EH (cell line): ENCODE measurements around the gene HDAC4.
"Not testable (repeated sequence)": the region's sequence is repeated elsewhere in the genome, so short reads cannot be mapped to it uniquely, and the experiment has no call there.

Experiments used
- DNase-seq: peaks from one replicate; pipeline ENCODE4 v3.0.0-alpha.2; 2015; ENCODE audit warnings: low read depth

HDAC4 gene

DNA sequence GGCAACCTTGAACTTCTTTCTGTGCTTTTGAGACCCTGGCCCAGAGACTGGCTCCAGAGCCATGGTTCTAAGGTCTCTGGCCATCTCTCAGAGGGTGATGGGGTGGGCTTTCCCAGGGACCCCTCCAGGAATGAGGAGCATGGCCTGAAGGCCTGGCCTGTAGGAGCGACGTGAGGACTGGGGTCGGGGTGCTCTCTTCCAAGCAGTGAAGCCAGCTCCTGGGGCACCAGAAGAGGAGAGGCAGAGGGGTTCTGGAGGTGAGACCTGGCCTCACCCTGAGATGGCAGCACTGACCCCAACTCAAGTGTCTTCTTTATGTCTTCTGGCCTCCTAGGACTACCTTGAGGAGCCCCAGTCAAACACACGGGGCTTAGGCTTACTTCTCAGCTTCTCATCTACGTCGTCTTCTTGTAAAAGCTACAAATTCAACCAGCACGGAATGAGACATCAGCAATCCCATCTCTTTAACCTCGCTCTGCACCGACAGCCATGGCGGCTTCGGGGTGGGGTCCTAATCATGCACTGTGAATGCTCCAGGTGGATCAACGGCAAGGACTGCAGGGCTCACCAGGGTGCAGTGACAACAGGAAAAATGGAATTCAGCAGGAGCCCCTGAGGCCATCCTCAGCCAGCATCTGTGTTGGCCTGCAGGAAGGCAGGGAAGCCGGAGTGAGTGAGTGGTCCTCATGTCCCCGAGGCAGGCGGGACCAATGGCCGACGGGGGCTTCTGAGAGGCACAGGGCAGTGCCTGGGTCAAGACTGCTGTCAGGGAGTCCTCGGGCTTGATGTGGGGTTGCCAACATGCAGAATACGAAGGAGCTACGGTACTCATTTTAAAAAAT is 214.1 kb downstream of the HDAC4 start:
- no peak for DNase-seq

DNA sequence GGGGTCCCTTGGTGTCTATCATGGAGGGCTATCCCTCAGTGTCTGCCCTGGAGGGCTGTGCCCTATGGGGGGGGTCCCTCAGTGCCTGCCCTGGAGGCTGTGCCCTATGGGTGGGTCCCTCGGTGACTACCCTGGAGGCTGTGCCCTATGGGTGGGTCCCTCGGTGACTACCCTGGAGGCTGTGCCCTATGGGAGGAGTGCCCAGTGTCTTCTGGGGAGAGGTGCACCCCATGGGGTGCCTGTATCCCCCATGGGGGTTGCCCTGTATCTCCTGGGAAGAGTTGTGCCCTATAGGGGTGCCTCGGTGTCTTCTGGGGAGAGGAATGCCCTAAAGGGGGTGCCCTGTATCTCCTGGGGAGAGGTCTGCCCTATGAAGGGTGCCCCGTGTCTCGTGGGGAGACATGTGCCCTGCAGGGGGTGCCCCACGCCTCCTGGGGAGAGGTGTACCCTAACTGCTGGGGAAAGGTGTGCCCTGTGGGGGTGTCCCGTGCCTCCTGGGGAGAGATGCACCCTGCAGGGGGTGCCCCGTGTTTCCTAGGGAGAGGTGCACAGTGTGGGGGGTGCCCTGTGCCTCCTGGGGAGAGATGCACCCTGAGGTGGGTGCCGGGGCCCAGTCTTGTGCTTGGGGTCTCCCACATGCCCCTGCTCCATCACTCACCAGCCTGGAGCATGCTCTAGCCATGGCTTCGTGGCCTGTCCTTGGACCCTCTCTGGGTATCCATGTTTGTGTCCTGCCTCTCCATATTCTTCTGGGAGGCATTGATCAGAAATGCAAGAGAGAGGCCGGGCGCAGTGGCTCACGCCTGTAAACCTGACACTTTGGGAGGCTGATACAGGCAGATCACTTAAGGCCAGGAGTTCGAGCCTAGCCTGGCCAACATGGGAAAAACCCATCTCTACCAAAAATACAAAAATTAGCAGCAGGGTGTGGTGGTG is 215.6 kb downstream of the HDAC4 start:
- DNase-seq = no peak

DNA sequence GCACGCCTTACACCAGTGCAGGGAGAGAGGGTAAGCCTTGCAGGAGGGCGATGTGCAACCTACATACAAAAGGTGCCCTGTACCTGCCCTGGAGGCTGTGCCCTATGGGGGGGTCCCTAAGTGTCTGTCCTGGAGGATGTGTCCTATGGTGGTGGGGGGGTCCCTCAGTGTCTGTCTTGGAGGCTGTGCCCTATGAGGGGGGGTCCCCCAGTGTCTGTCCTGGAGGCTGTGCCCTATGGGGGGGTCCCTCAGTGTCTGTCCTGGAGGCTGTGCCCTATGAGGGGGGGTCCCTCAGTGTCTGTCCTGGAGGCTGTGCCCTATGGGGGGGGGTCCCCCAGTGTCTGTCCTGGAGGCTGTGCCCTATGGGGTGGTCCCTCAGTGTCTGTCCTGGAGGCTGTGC is 216.6 kb downstream of the HDAC4 start:
- DNase-seq = no peak

DNA sequence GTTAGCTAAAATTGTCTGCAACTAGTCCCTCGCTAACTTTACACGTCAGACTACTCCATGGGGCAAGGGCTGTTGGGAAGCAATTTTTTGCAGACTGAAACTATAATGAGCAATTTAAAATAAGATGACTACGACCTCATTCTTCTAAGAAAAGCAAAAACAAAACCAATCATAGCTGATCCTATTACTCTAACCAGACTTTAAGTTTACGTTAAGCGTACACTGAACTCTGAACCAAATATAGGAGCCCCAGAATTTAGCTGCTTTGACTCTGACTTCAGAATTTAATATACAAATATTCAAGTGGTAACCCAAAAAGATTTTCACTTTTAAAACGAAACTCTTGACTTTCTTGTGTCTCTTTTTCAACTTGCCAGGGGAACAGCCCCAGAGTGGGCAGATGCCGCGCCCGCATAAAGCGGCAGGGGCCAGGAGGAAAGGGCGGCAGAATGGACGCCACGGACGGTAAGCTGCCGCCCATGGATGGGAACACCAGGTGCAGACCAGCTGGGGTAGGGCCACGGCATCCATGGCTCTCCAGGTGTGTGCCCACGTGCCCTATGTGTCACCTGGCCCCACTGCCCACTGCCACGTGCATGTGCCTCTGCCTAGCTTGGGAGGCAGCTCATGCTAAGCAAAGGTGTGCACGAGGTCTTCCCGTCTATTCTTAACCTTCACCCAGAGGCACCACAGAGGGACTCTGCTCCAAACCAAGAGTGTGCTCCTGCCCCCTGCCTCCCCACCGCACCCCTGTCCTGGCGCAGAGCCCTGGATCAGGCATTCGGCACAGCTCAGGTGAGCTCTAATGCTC is 217.6 kb downstream of the HDAC4 start:
- no peak for DNase-seq

DNA sequence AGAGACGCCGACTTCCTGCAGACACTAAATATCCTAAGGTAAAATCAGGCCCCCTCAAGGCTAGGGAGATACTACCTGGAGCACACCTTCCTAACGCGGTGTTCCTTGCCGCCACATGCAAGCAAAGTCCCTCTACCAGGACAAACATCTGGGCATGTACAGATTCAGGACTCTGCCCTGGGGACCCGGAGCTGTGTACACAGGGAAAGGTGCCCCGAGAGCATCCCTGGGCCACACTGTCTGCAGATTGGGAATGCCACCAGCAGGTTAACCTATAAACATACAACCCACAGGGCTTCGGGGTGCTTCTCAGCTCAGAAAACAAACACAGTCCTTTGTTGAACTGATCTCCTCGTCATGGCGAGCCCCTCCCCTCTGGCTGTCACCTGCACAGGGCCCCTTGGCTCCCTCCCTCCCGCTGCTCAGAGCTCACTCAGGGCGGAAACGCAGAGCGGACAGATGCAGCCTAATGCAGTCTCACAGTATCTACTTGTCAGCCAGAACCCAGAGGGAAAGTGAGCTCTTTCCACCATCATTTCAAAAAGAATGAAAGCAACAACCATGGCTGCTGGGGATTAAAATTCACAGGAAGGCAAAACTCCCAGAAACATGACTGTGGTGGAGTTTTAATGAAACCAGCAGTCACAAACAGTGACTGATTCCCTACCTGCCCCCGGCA is 218.8 kb downstream of the HDAC4 start:
- no peak for DNase-seq

DNA sequence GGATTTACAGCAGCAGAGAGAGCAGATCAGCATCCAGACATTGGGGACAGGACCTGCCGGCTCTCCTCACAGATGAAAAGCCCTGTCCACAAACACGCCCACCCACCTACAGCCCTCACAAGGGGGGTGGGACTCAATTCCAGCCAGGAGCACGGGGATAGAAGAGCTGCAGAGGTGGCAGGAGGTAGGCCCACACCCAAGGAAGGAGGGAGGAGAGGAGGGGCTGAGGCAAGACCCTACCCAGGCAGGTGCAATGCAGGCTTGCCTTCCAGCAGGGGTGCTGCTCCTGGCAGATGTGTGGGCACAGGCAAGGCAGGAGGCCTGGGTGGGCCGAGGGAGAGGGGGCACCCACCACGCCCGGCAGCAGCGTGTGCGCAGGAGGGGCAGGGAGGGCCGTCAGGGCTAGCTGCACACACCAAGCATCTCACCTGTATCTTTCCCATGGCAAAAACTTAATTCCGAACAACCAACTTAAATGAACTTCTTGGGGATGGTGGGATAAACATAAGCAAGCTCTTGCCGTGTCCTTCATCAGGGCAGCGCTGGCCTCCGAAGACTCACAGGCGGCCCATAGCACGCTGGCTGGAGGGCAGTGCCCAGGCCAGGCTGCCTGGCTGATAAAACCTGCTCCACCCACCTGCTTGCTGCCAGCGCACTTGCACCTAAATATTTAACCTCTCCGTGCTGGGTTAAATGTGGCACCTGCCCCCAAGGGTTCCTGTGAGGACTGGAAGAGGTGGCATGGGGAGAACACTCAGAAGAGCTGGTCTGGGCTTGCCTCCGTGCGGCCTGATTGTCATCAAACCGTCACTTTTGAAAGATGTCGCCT is 219.5 kb downstream of the HDAC4 start:
- no peak for DNase-seq

DNA sequence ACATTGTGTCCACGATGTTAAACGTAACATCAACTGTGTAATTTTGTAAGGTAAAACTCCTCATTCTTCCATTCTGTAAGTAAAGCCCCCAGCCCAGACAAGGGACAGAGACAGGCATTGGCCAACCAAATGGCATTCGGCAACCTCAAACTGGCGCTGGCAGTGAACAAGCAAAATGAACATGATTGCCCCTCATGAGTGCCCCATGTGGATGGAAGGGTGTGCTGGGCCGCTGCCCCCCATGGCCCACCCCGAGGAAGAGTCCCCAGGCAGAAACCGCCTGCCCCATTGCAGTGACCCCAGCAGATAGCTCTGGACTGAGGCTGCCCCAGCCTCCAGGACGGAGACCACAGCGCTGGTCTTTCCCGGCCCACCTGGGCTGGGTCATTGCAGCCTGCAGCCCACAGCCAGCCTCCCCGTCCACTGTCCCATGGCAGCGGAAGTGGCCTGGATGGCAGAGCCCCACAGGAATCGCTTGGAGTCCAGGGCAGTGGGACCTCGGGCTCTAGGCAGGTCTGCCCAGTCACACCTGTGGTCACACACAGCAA is 220.2 kb downstream of the HDAC4 start:
- DNase-seq = no peak

DNA sequence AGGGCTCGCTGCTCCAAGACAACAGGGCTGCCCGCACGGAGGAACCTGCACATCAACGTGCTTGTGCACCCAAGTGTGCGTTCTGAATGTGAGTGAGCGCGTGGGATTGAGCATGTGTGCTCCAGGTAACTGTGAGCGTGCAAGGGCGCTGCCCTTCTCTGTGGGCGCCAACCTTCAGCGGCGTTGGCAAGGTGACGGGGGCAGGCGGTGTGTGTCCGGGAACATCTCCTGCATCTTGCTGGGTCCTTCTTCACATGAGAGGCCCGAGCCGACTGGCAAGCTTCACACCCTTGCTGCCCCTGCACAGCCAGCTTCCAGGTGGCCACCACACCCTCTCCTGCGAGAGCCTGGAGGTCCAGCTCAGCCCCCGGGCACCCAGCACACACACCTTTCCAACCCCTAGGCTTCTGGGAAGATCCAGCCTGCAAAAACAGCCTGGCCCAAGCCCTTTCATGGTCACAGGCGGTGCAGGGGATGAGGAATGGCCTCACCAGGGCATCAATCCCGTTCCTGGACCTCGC is 220.9 kb downstream of the HDAC4 start:
- no peak for DNase-seq

DNA sequence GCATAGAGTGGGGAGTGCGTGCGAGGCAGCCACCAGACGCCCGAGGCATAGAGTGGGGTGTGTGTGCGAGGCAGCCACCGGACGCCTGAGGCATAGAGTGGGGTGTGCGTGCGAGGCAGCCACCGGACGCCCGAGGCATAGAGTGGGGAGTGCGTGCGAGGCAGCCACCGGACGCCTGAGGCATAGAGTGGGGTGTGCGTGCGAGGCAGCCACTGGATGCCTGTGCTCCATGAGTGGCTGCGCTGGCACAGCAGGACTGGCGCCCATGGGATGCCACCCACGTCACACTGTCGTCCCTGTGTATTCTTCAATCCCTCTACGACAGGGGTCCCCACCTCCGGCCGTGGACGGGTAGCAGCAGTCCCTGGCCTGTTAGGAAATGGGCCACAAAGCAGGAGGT is 221.9 kb downstream of the HDAC4 start:
- no peak for DNase-seq

DNA sequence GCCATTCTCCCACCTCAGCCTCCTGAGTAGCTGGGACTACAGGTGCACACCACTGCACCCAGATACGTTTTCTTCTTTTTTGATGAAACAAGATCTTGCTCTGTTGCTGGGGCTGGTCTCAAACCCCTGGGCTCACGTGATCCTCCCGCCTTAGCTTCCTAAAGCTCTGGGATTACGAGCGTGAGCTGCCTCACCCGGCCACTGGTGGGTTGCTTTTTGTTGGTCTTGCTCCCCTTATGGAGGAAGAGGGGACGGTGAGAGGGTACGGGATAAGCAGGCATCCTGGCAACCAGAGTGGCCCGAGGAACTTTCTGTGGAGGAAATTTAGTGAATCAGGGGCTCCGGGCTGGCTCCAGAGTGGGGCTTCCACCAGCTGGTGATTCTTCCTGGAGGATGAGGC is 222.3 kb downstream of the HDAC4 start:
- no peak for DNase-seq

DNA sequence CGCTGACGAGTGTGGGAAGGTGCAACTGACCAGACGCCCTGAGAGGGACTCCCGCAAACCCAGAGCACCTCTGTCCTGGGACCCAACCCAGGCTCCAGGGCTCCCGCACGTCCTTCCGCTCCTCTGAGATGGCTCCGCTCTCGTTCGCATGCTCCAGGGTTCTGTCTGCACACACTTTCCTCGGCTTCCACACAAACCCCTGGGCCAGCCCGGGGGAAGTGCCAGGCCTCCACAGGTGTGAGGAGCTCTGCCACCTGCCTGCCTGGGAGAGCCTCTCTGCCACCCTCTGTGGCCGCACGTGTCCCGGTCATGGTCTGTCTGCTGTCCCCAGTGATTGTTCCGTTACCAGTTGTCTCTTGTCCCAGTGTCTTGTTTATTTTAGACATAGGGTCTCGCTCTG is 222.9 kb downstream of the HDAC4 start:
- no peak for DNase-seq

DNA sequence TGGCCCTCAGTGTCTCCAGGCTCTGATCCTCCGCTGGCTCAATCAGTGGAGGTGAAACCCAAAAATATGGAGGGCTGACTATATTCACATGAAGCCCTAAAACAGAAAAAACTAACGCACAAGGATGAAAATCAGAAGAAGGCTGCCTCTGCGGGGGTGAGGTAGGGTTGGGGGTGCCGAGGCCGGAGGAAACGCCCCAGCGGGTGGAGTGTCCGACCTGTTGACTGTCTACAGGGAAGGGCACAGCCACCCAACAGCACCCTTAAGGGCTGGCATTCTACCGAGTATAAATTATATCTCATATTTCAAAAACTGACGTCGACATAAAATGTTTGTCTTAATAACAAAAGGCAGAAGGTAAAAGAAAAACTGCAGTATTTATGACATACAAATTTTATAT is 223.5 kb downstream of the HDAC4 start:
- no peak for DNase-seq

DNA sequence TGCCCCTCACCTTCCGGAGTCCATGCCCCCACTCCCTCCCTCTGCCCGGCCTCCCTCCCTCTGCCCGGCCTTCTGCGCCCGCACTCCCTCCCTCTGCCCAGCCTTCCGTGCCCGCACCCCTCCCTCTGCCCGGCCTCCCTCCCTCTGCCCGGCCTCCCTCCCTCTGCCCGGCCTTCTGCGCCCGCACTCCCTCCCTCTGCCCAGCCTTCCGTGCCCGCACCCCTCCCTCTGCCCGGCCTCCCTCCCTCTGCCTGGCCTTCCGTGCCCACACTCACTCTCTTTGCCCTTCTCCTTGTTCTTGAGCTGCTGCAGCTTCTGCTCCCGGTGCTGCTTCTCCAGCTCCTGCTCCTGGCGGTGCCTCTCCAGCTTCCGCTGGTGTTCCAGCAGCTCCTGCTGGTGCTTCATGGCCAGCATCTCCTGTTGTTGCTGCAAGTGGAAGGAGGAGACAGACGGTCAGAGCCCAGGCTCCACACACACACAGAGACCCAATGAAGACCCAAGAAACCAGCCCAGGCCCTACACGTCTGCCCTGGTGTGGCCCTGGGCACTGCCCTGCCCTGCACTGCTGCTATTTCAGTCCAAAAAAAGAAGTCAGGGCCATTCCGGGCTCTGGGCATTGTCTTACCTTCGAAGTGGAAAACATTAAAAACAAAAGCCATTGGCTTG is 224.5 kb downstream of the HDAC4 start:
- DNase-seq = not testable (repeated sequence)

DNA sequence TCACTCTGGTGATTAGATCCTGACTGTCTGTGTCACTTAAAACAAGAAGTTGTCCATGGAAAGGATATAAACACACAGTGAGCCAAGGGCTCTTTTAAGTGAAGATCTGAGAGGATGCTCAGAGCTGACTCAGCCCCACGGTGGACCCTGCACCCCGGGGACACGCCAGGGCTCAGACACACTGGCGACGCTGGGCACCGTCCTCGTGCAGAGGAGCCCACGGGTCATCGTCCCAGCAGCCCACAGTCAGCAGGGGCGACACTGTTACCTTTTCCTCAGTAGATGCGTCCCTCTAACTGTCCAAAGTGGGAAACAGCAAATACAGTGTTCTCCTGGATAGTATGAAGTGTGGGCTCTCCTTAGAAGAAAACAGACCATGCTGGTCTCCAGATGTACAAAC is 225.6 kb downstream of the HDAC4 start:
- no peak for DNase-seq

DNA sequence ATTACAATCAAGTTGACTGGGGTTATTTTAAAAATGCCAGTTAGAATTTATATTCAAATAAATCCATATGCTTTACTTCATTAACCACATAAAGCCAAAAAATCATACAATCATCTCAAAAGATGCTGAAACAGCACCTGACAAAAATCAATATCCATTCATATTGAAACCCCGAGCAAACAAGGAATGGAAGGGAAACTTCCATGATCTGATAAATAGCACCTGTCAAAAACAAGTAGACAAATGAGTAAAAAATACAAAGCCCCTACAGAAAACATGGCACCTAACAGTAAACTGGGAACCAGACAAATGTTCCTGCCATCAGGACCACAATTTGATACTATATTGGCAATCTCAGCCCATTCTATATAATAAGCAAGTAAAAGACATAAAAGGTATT is 227.5 kb downstream of the HDAC4 start:
- DNase-seq = no peak

DNA sequence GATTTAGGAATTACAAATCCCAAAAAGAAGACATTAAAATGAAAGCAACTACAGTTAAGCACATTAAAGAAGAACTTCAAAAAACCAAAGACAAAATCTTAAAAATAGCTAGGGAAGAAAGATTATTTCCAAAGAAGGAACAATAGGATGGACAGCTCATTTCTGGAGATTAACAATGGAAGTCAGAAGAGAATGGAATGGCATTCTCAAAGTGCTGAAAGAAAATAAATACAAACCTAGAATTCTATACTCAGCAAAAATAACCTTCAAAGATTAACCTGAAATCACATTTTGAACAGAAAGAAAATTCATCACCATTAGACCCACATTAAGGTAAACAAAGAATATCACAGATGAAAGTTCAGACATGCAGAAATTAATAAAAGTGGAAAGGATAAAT is 229.2 kb downstream of the HDAC4 start:
- DNase-seq = no peak

DNA sequence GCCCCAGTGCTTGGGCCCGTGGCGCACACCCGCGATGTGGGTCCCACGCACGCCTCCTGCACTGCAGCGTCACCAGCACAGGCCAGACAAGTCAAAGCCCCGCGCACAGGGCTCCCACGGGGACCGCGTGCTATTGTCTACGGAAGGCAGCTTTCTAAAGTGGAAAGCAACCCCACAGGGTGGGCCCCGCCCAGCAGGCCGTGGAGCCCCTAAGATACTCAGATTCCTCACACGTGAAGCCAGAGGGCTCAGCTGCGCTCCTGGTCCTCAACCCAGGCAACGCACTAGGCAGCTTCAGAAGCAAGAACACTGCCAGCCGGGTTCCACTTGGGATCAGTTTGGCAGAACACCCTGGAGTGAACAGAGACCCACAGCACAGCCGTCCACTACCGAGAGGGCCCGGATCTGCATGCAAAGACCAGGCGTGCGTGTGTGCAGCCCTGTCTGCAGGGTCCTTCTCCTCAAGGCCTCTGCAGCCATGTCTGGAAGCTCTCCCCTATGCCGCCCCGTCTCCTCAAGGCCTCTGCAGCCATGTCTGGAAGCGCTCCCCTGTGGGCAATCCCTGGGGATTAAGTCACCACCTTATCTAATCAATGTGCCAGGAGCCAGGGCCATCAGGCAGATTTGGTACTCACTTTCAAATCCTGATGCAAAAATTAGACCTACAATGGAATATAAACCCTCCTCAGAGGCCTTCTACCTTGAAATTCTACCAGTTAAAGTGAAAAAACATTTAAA is 231.3 kb downstream of the HDAC4 start:
- DNase-seq = no peak

DNA sequence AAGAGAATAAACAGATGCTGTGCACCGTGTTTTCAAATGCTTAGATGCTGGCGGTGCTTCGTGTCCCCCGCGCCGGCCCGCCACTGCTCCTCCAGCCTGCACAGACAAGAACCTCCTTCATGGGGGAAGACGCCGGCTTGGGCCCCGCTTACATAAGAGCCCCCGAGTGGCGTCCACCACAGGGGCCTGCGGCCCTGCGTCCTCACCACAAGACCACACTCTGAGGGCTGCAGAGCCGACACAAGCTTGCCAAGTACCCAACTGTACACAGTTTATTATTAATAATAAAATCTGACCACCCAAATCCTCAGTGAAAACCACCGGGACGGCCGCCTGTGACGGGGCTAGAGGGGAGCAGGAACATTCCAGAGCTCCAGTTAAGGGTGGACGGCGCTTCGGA is 232.2 kb downstream of the HDAC4 start:
- no peak for DNase-seq
